Endothelial cell of umbilical vein (primary cell): ENCODE results near the gene CWF19L2. TPM values are rescaled to one million over a fixed set of nuclear protein-coding genes. Genes with fewer than 3 reads are reported as not detected.

ENCODE experiments used
- BruUV-seq: library from RNA; stranded (reverse); fragments of 400-500 nt; replicated peaks from 2 replicates; lab custom pipeline; 2021; lab: Mats Ljungman, UMichigan
- CTCF ChIA-PET: fragments of 300-600, 350-600 bp; sonication (Branson Sonifier 250); formaldehyde crosslinking; loops from one replicate; lab custom pipeline; 2021; ENCODE audit warnings: antibody characterized with exemption, inconsistent platforms; lab: Charles Lee
- POLR2A ChIA-PET: fragments of 300-600, 350-600 bp; sonication (Branson Sonifier 250); formaldehyde crosslinking; loops from one replicate; lab custom pipeline; 2021; ENCODE audit warnings: antibody characterized with exemption, inconsistent platforms; lab: Charles Lee
- DNase-seq: peaks from one replicate; pipeline ENCODE4 v3.0.0-alpha.2; 2011; ENCODE audit warnings: low read depth, low spot score
- FAIRE-seq: peaks from 2 replicates; lab custom pipeline; 2011; peaks lifted over from hg19 to GRCh38; lab: Jason Lieb, UNC
- H2AFZ ChIP-seq: 2 replicates; pipeline ENCODE4 v1.6.0; 2012; ENCODE audit warnings: low read depth, low read length, control low read depth, inconsistent platforms
- H3K27ac ChIP-seq: 2 replicates; pipeline ENCODE4 v1.5.1; 2011; ENCODE audit warnings: low read depth, mild to moderate bottlenecking, control low read depth, low read length, moderate library complexity; ENCODE audit not compliant: insufficient read depth
- H3K27me3 ChIP-seq, 2 experiments: 2 replicates each; pipeline versions ENCODE4 v1.6.0 to v1.6.1; 2011; ENCODE audit warnings: low read length in 2 of 2, mixed read lengths in 1 of 2; ENCODE audit not compliant: control insufficient read depth in 2 of 2, insufficient read depth in 2 of 2
- H3K36me3 ChIP-seq, 2 experiments: 2 replicates in 1 of 2; 3 replicates in 1 of 2; pipeline ENCODE4 v1.5.1; 2011; ENCODE audit warnings: low read length in 2 of 2, mild to moderate bottlenecking in 1 of 2, moderate library complexity in 1 of 2; ENCODE audit not compliant: control insufficient read depth in 2 of 2, insufficient read depth in 2 of 2; ENCODE audit errors: extremely low read depth in 1 of 2
- H3K4me1 ChIP-seq: 3 replicates; pipeline ENCODE4 v1.5.1; 2011; ENCODE audit warnings: mild to moderate bottlenecking, low read length; ENCODE audit not compliant: control insufficient read depth, insufficient read depth; ENCODE audit errors: extremely low read depth
- H3K4me2 ChIP-seq: 2 replicates; pipeline ENCODE4 v1.6.1; 2011; ENCODE audit warnings: low read length, control low read depth, mixed read lengths; ENCODE audit not compliant: insufficient read depth
- H3K4me3 ChIP-seq, 3 experiments: fragments of 200-600 bp in 1 of 3; sonication (generic), shearing (Covaris generic) in 1 of 3; replicated peaks in 1 of 3; 2 replicates each; pipeline ENCODE4 v1.5.1; 2011 to 2016; ENCODE audit warnings: control low read depth in 3 of 3, low read length in 3 of 3, mild to moderate bottlenecking in 2 of 3, inconsistent platforms in 1 of 3, low read depth in 1 of 3, moderate library complexity in 1 of 3; ENCODE audit not compliant: insufficient read depth in 1 of 3
- H3K79me2 ChIP-seq: 2 replicates; pipeline ENCODE4 v1.6.0; 2012; ENCODE audit warnings: low read length, inconsistent platforms; ENCODE audit not compliant: control insufficient read depth, insufficient read depth
- H3K9ac ChIP-seq: replicated peaks from 2 replicates; pipeline ENCODE3; 2011; ENCODE audit warnings: low read length, control low read depth; ENCODE audit not compliant: insufficient read depth; ENCODE audit errors: extremely low read depth
- H3K9me1 ChIP-seq: replicated peaks from 3 replicates; pipeline ENCODE4 v1.6.0; 2011; ENCODE audit warnings: mild to moderate bottlenecking, low read length; ENCODE audit not compliant: control insufficient read depth, insufficient read depth; ENCODE audit errors: extremely low read depth
- H3K9me3 ChIP-seq: replicated peaks from 2 replicates; pipeline ENCODE4 v1.5.1; 2012; ENCODE audit warnings: low read length, inconsistent platforms; ENCODE audit not compliant: control insufficient read depth, insufficient read depth
- H4K20me1 ChIP-seq: replicated peaks from 2 replicates; pipeline ENCODE3; 2011; ENCODE audit warnings: mild to moderate bottlenecking, low read length; ENCODE audit not compliant: control insufficient read depth, insufficient read depth; ENCODE audit errors: extremely low read depth
- EZH2 ChIP-seq: IDR thresholded peaks from 2 replicates; pipeline ENCODE4 v1.6.1; 2012; ENCODE audit warnings: borderline replicate concordance, low read depth, mild to moderate bottlenecking, moderate library complexity, low read length, inconsistent platforms; ENCODE audit not compliant: severe bottlenecking
- FOS ChIP-seq: IDR thresholded peaks from 2 replicates; pipeline ENCODE4 v1.6.1; 2011; ENCODE audit warnings: mild to moderate bottlenecking, low read length, moderate library complexity, borderline replicate concordance; ENCODE audit not compliant: insufficient read depth
- GATA2 ChIP-seq: IDR thresholded peaks from 2 replicates; pipeline ENCODE4 v1.7.0; 2011; ENCODE audit warnings: low read depth, mild to moderate bottlenecking, moderate library complexity, mixed read lengths, low read length; ENCODE audit not compliant: insufficient read length, insufficient read depth
- JUN ChIP-seq: IDR thresholded peaks from 2 replicates; pipeline ENCODE4 v1.6.1; 2011; ENCODE audit warnings: borderline replicate concordance, low read depth; ENCODE audit not compliant: insufficient read length, insufficient read depth
- MYC ChIP-seq: IDR thresholded peaks from one replicate; pipeline ENCODE4 v1.6.1; 2011; ENCODE audit warnings: mild to moderate bottlenecking, low read depth, low read length
- POLR2AphosphoS5 ChIP-seq: IDR thresholded peaks from 2 replicates; pipeline ENCODE4 v1.6.1; 2012; ENCODE audit warnings: low read depth, mild to moderate bottlenecking, control low read depth, low read length, moderate library complexity; ENCODE audit not compliant: insufficient read depth
- dilution Hi-C: fragments of 300-500 bp; cut with MboI; formaldehyde crosslinking; loops from one replicate; pipeline ENCODE4 v1.15.0; 2019; ENCODE audit warnings: low sequenced_read_pairs; ENCODE audit not compliant: extremely low pct_ligation_motif_present
- intact Hi-C: fragments of 100-400 bp; cut with micrococcal nuclease; formaldehyde crosslinking; loops from one replicate; pipeline ENCODE4 v1.10.0; 2022
- polyA plus RNA-seq, 4 experiments: library from polyadenylated mRNA; depleted of rRNA in 3 of 4; stranded (reverse) in 3 of 4; unstranded in 1 of 4; fragments of >200 nt; gene quantifications; 2 replicates each; pipeline versions ENCODE4 v1.2.1 to v1.2.3, GENCODE V29; 2011 to 2012; ENCODE audit warnings: missing spikeins in 1 of 4
- total RNA-seq: library from RNA; stranded (reverse); gene quantifications from 2 replicates; pipeline ENCODE4 v1.2.3, GENCODE V29; 2021
- TF ChIP-seq, protein P1 (sequence below): IDR thresholded peaks from 2 replicates; pipeline ENCODE4 v1.6.1; 2011; ENCODE audit not compliant: insufficient read depth, insufficient read length
- TF ChIP-seq, protein P2 (sequence below), 2 donors: IDR thresholded peaks; 1 replicate in 1 of 2; 2 replicates in 1 of 2; pipeline ENCODE4 v1.5.1; 2011; ENCODE audit warnings: low read length in 2 of 2, mild to moderate bottlenecking in 2 of 2, moderate library complexity in 2 of 2, control low read depth in 1 of 2, inconsistent platforms in 1 of 2, low read depth in 1 of 2; ENCODE audit not compliant: insufficient read depth in 1 of 2; ENCODE audit errors: extremely low read depth in 1 of 2

Gene CWF19L2
- total and polyA plus RNA-seq, 2 donors (not counting 3 experiments of a cell fraction or from before 2014, with no cell fraction given) = 1.4 to 11.8 TPM

DNA sequence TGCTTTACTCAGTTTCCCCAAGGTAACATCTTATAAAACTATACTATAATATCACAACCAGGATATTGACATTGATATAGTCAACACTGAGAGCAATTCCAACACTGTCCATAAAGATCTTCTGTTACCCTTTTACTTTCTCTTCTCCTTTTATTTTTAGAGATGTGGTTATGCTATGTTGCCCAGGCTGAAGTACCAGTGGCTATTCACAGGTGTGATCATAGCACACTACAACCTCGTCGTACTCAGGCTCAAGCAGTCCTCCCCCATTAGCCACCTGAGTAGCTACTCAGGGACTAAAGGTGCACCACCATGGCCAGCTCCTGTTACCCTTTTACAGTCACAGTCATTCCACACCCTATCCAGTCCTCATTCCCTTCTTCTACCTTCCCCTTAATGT is 119.7 kb downstream of the CWF19L2 start:
- FAIRE-seq (no peak), DNase-seq (no peak)
- no peaks in the 10 kb centered on the region for H3K27me3 ChIP-seq
- dilution Hi-C loops (no loop called here), intact Hi-C loops (no loop called here)
- BruUV-seq = no TSS peak
- H3K4me1 ChIP-seq = no peaks in the 10 kb centered on the region
- H3K36me3 ChIP-seq = no peaks in the 10 kb centered on the region
- H4K20me1 ChIP-seq = no peaks in the 10 kb centered on the region
- H2AFZ ChIP-seq = no peak overlapping the region
- no peaks in the 10 kb centered on the region for H3K79me2 ChIP-seq
- no peak overlapping the region for H3K27ac ChIP-seq
- no peak overlapping the region for H3K9ac ChIP-seq
- H3K9me3 ChIP-seq = no peaks in the 10 kb centered on the region
- no peak overlapping the region for H3K4me2 ChIP-seq
- no peaks in the 10 kb centered on the region for H3K9me1 ChIP-seq
- ChIA-PET CTCF (no interaction called here), POLR2A (no interaction called here)
- TF ChIP-seq EZH2 (no peak), FOS (no peak), POLR2AphosphoS5 (no peak), MYC (no peak), GATA2 (no peak), JUN (no peak)
- TF ChIP-seq, protein P1, sequence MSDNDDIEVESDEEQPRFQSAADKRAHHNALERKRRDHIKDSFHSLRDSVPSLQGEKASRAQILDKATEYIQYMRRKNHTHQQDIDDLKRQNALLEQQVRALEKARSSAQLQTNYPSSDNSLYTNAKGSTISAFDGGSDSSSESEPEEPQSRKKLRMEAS = no peak
- TF ChIP-seq, protein P2, sequence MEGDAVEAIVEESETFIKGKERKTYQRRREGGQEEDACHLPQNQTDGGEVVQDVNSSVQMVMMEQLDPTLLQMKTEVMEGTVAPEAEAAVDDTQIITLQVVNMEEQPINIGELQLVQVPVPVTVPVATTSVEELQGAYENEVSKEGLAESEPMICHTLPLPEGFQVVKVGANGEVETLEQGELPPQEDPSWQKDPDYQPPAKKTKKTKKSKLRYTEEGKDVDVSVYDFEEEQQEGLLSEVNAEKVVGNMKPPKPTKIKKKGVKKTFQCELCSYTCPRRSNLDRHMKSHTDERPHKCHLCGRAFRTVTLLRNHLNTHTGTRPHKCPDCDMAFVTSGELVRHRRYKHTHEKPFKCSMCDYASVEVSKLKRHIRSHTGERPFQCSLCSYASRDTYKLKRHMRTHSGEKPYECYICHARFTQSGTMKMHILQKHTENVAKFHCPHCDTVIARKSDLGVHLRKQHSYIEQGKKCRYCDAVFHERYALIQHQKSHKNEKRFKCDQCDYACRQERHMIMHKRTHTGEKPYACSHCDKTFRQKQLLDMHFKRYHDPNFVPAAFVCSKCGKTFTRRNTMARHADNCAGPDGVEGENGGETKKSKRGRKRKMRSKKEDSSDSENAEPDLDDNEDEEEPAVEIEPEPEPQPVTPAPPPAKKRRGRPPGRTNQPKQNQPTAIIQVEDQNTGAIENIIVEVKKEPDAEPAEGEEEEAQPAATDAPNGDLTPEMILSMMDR (IDR thresholded peaks at IDR 0.05; ENCODE audit: extremely low read depth in 1 of 2, insufficient read depth in 1 of 2, low read depth in 1 of 2, low read length in 2 of 2) = no peak
- no peak overlapping the region for H3K4me3 ChIP-seq
